NCI-H2196 (cell line): Measurements from ENCODE around the gene PDE6B.
"Not testable (repeated sequence)": the region's sequence is repeated elsewhere in the genome, so short reads cannot be mapped to it uniquely, and the experiment has no call there.

Experiments
- DNase-seq: peaks from one replicate; lab custom pipeline; 2025; ENCODE audit not compliant: unreplicated experiment; lab: John Stamatoyannopoulos, UW

The PDE6B gene

GRCh38 chr4:704198-704891, 79.0 kb downstream of the PDE6B start:
- DNase-seq: no peak

- DNase-seq: no peak
Observed at GRCh38 chr4:704971-705277, 79.6 kb downstream of the PDE6B start.

- peak; percentile 96 for DNase-seq
Observed at GRCh38 chr4:705278-706082, 80.1 kb downstream of the PDE6B start, which contains the start of gene PCGF3. Gene PCGF3, plus strand, starts transcription at chr4:705832. Its CDS starts 27,849 bp downstream, at chr4:733681.

GRCh38 chr4:706083-706633, 80.8 kb downstream of the PDE6B start:
- not testable (repeated sequence) for DNase-seq

- DNase-seq: no peak
Observed at GRCh38 chr4:706834-707598, 81.6 kb downstream of the PDE6B start.

- no peak for DNase-seq
Observed at GRCh38 chr4:707929-708630, 82.7 kb downstream of the PDE6B start.

- DNase-seq: no peak
Observed at GRCh38 chr4:708631-708933, 83.2 kb downstream of the PDE6B start.

GRCh38 chr4:709348-709747, 84.0 kb downstream of the PDE6B start:
- no peak for DNase-seq

- DNase-seq: no peak
Observed at GRCh38 chr4:710116-710515, 84.7 kb downstream of the PDE6B start.

GRCh38 chr4:710916-711315, 85.5 kb downstream of the PDE6B start:
- DNase-seq: no peak

GRCh38 chr4:712093-712492, 86.7 kb downstream of the PDE6B start:
- DNase-seq: no peak

GRCh38 chr4:712916-713632, 87.7 kb downstream of the PDE6B start:
- no peak for DNase-seq

GRCh38 chr4:714087-714486, 88.7 kb downstream of the PDE6B start:
- no peak for DNase-seq

- no peak for DNase-seq
Observed at GRCh38 chr4:717601-718320, 92.4 kb downstream of the PDE6B start.

- DNase-seq: no peak
Observed at GRCh38 chr4:718460-718859, 93.1 kb downstream of the PDE6B start.
